ENCODE data around the gene ANGPT4. TPM values are rescaled to one million over a fixed set of nuclear protein-coding genes. Genes with fewer than 3 reads are reported as not detected.

ANGPT4 gene
- not detected for total RNA-seq

GRCh38 chr20:916125-916799, at the start of gene ANGPT4:
Gene ANGPT4, minus strand, starts transcription at chr20:916334. Its CDS starts 120 bp downstream, at chr20:916214.
- H3K4me3 ChIP-seq (ENCODE audit: low read length): no peak within 1 kb of the TSS
- no peaks in the 10 kb centered on the region for H3K27me3 ChIP-seq (ENCODE audit: insufficient read depth, low read length)
- H3K9me3 ChIP-seq (ENCODE audit: low read depth, low read length): no peaks in the 10 kb centered on the region
- peaks cover 23% of the 10 kb centered on the region for H3K4me1 ChIP-seq (ENCODE audit: insufficient read depth, low read length)

- H3K4me1 ChIP-seq (ENCODE audit: insufficient read depth, low read length): no peaks in the 10 kb centered on the region
- no peaks in the 10 kb centered on the region for H3K27me3 ChIP-seq (ENCODE audit: insufficient read depth, low read length)
- no peaks in the 10 kb centered on the region for H3K9me3 ChIP-seq (ENCODE audit: low read depth, low read length)
- H3K4me3 ChIP-seq (ENCODE audit: low read length): no peak overlapping the region
Observed at GRCh38 chr20:963795-964194, 47.7 kb upstream of the ANGPT4 start.

GRCh38 chr20:962683-963082, 46.5 kb upstream of the ANGPT4 start:
- H3K27me3 ChIP-seq (ENCODE audit: insufficient read depth, low read length): no peaks in the 10 kb centered on the region

GRCh38 chr20:962223-962622, 46.1 kb upstream of the ANGPT4 start:
- Histone ChIP-seq H3K27me3 (ENCODE audit: insufficient read depth, low read length) (no peaks in the 10 kb centered on the region), H3K9me3 (ENCODE audit: low read depth, low read length) (no peaks in the 10 kb centered on the region), H3K4me3 (ENCODE audit: low read length) (no peak overlapping the region), H3K4me1 (ENCODE audit: insufficient read depth, low read length) (no peaks in the 10 kb centered on the region)

More at GRCh38 chr20:962683-963082, 46.5 kb upstream of the ANGPT4 start:
- no peak overlapping the region for H3K4me3 ChIP-seq (ENCODE audit: low read length)
- H3K9me3 ChIP-seq (ENCODE audit: low read depth, low read length): no peaks in the 10 kb centered on the region
- no peaks in the 10 kb centered on the region for H3K4me1 ChIP-seq (ENCODE audit: insufficient read depth, low read length)

- no peaks in the 10 kb centered on the region for H3K4me1 ChIP-seq (ENCODE audit: insufficient read depth, low read length)
- no peaks in the 10 kb centered on the region for H3K9me3 ChIP-seq (ENCODE audit: low read depth, low read length)
- no peaks in the 10 kb centered on the region for H3K27me3 ChIP-seq (ENCODE audit: insufficient read depth, low read length)
- H3K4me3 ChIP-seq (ENCODE audit: low read length): no peak overlapping the region
Observed at GRCh38 chr20:961768-962167, 45.6 kb upstream of the ANGPT4 start.

- H3K27me3 ChIP-seq (ENCODE audit: insufficient read depth, low read length): peaks cover 8% of the 10 kb centered on the region
- H3K4me3 ChIP-seq (ENCODE audit: low read length): no peak overlapping the region
- no peaks in the 10 kb centered on the region for H3K9me3 ChIP-seq (ENCODE audit: low read depth, low read length)
- no peaks in the 10 kb centered on the region for H3K4me1 ChIP-seq (ENCODE audit: insufficient read depth, low read length)
Observed at GRCh38 chr20:959996-960615, 44.0 kb upstream of the ANGPT4 start.

GRCh38 chr20:958936-959815, 43.0 kb upstream of the ANGPT4 start:
- Histone ChIP-seq H3K9me3 (ENCODE audit: low read depth, low read length) (no peaks in the 10 kb centered on the region), H3K4me1 (ENCODE audit: insufficient read depth, low read length) (no peaks in the 10 kb centered on the region), H3K27me3 (ENCODE audit: insufficient read depth, low read length) (peaks cover 13% of the 10 kb centered on the region), H3K4me3 (ENCODE audit: low read length) (no peak overlapping the region)

GRCh38 chr20:957544-957943, 41.4 kb upstream of the ANGPT4 start:
- Histone ChIP-seq H3K4me1 (ENCODE audit: insufficient read depth, low read length) (no peaks in the 10 kb centered on the region), H3K4me3 (ENCODE audit: low read length) (no peak overlapping the region), H3K9me3 (ENCODE audit: low read depth, low read length) (no peaks in the 10 kb centered on the region), H3K27me3 (ENCODE audit: insufficient read depth, low read length) (peaks cover 13% of the 10 kb centered on the region)

GRCh38 chr20:956330-956951, 40.3 kb upstream of the ANGPT4 start:
- Histone ChIP-seq H3K4me1 (ENCODE audit: insufficient read depth, low read length) (no peaks in the 10 kb centered on the region), H3K4me3 (ENCODE audit: low read length) (no peak overlapping the region), H3K27me3 (ENCODE audit: insufficient read depth, low read length) (peaks cover 13% of the 10 kb centered on the region), H3K9me3 (ENCODE audit: low read depth, low read length) (no peaks in the 10 kb centered on the region)

GRCh38 chr20:955656-956055, 39.5 kb upstream of the ANGPT4 start:
- Histone ChIP-seq H3K27me3 (ENCODE audit: insufficient read depth, low read length) (peaks cover 13% of the 10 kb centered on the region), H3K4me3 (ENCODE audit: low read length) (no peak overlapping the region), H3K4me1 (ENCODE audit: insufficient read depth, low read length) (no peaks in the 10 kb centered on the region), H3K9me3 (ENCODE audit: low read depth, low read length) (no peaks in the 10 kb centered on the region)

GRCh38 chr20:955111-955510, 39.0 kb upstream of the ANGPT4 start:
- no peak overlapping the region for H3K4me3 ChIP-seq (ENCODE audit: low read length)
- no peaks in the 10 kb centered on the region for H3K4me1 ChIP-seq (ENCODE audit: insufficient read depth, low read length)
- H3K9me3 ChIP-seq (ENCODE audit: low read depth, low read length): no peaks in the 10 kb centered on the region
- peaks cover 13% of the 10 kb centered on the region for H3K27me3 ChIP-seq (ENCODE audit: insufficient read depth, low read length)

GRCh38 chr20:953742-954141, 37.6 kb upstream of the ANGPT4 start:
- Histone ChIP-seq H3K27me3 (ENCODE audit: insufficient read depth, low read length) (peaks cover 13% of the 10 kb centered on the region), H3K9me3 (ENCODE audit: low read depth, low read length) (no peaks in the 10 kb centered on the region), H3K4me3 (ENCODE audit: low read length) (no peak overlapping the region), H3K4me1 (ENCODE audit: insufficient read depth, low read length) (no peaks in the 10 kb centered on the region)

GRCh38 chr20:952196-952795, 36.2 kb upstream of the ANGPT4 start:
- no peak overlapping the region for H3K4me3 ChIP-seq (ENCODE audit: low read length)
- H3K27me3 ChIP-seq (ENCODE audit: insufficient read depth, low read length): peaks cover 13% of the 10 kb centered on the region
- H3K9me3 ChIP-seq (ENCODE audit: low read depth, low read length): no peaks in the 10 kb centered on the region
- no peaks in the 10 kb centered on the region for H3K4me1 ChIP-seq (ENCODE audit: insufficient read depth, low read length)

- H3K4me1 ChIP-seq (ENCODE audit: insufficient read depth, low read length): no peaks in the 10 kb centered on the region
- H3K9me3 ChIP-seq (ENCODE audit: low read depth, low read length): no peaks in the 10 kb centered on the region
- peaks cover 13% of the 10 kb centered on the region for H3K27me3 ChIP-seq (ENCODE audit: insufficient read depth, low read length)
- H3K4me3 ChIP-seq (ENCODE audit: low read length): no peak overlapping the region
Observed at GRCh38 chr20:951384-952169, 35.4 kb upstream of the ANGPT4 start.

All from mononuclear cell (primary cell).